G401 (cell line): ENCODE measurements around the gene DGCR8. TPM values are rescaled to one million over a fixed set of nuclear protein-coding genes. Genes with fewer than 3 reads are reported as not detected.

Experiments used
- DNase-seq: peaks from one replicate; pipeline ENCODE4 v3.0.0-alpha.2; 2015; ENCODE audit warnings: low spot score
- in situ Hi-C: cut with HindIII; loops from 2 replicates; pipeline ENCODE4 v1.10.0; 2016; ENCODE audit warnings: low sequenced_read_pairs, mixed read lengths
- total RNA-seq: library from RNA; depleted of rRNA; stranded (reverse); fragments of >200 nt; shearing (Covaris generic); gene quantifications from 2 replicates; pipeline ENCODE4 v1.2.3, GENCODE V29; 2014

Gene DGCR8
- total RNA-seq, 1 experiment from 2014 or later, result 22.0 TPM

DNA sequence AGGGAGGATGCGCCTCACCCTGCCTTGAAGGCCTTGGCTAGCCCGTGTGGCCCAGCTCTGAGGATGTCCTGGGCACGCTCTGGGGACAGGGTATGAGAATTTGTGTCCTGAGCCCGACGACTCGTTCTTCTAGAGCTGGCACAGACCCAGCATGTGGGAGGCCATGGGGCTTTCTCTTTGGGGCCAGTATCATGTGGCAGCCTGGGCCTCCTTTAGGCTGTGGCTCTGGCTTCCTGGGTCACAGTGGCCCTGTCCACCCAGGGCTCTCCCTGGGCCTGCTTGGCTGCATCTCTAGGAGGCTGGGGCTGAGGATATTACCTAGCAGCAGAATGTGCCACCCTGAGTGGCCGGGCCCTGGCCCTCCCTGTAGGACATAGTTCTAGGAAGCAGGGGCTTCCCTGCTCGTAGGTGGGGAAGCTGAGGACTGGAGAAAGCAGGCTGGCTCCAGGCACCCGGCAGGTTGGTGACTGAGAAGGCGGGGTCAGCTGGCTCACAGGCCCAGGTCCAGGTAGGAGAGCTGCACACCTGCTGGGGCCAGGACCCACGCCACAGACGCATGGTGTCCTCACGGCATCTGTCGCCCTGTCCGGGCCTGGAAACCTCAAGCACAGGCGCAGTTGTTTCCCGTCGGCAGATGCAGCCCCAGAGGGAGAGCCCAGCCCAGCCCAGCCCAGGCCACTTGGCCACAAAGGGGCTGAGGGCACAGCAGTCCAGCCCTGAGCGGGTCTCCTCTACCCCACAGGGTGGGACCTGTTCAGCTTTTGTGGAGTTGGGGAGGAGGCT lies 64.0 kb downstream of the DGCR8 start:
- peak; percentile 79 for DNase-seq
- in situ Hi-C loops, result no loop called here

DNA sequence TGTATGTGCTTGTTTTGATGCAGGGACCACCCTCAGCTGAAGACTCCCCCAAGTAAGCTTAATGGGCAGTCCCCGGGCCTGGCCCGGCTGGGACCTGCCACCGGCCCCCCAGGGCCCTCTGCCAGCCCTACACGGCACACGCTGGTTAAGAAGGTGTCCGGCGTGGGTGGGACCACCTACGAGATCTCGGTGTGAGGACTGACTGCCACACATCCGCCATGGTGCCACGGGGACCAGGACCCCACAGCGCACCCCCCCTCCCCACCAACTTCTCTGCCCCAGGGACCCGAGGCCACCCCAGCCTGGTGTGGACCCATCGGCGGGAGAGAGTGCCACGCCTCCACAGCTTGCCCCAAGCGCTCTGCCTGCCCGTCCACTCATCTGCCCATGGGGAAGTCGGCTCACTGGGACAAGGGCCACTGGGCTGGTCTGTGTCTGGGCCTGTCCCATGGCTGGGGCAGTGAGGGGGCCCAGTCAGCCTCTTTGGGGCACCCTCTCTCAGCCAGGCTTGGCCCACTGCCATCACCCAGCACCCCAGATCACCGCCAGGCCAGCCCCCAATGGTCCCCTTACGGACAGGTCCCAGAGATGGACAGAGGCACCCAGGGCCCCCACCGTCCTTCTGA lies 65.3 kb downstream of the DGCR8 start:
- in situ Hi-C loops, result no loop called here
- no peak for DNase-seq

- in situ Hi-C loops, result no loop called here
- no peak for DNase-seq
Observed at GRCh38 chr22:20145832-20146223, 65.8 kb downstream of the DGCR8 start.

DNA sequence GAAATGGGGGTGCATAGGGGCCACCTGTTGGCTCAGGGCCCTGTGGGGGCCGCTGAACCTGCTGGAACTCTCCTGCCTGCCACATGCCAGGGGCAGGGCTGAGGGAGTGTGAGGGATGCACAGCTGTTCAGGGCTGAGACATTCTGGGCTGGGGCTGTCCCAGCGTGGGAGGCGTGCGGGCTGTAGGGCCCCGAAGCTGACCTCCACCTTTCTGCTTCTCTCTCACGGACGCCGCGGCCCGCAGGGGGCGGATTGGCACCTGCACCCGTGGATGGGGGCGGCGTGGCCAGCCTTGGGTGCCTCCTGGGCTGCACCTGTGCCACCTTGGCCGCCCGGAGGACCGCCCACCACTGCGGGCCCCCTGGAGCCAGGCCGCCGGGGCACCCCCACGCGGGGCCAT lies 66.7 kb downstream of the DGCR8 start:
- in situ Hi-C loops, result no loop called here
- no peak for DNase-seq

- in situ Hi-C loops, result no loop called here
- no peak for DNase-seq
Observed at GRCh38 chr22:20147237-20147988, 67.4 kb downstream of the DGCR8 start.

DNA sequence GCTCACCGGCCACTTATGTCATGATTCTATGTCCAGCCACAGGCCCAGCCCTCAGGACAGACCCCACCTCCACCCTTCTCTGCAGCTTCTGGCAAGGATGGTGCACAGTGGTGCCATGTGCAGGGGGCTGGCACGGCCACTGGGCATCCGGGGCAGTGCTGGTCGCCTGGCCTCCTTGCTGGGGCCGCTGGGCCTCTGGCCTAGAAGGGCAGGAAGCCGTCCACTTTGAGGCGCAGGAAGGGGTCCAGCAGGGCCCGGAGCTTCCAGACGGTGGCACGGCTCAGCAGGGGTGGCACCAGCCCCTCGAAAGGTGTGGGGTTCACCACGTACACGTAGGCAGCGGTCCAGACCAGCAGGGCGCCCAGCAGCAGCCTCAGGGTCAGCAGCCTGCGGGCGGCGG lies 68.4 kb downstream of the DGCR8 start:
- DNase-seq, result no peak
- in situ Hi-C loops, result no loop called here

GRCh38 chr22:20149257-20150250 lies 69.5 kb downstream of the DGCR8 start:
- in situ Hi-C loops, result no loop called here
- DNase-seq, result no peak

DNA sequence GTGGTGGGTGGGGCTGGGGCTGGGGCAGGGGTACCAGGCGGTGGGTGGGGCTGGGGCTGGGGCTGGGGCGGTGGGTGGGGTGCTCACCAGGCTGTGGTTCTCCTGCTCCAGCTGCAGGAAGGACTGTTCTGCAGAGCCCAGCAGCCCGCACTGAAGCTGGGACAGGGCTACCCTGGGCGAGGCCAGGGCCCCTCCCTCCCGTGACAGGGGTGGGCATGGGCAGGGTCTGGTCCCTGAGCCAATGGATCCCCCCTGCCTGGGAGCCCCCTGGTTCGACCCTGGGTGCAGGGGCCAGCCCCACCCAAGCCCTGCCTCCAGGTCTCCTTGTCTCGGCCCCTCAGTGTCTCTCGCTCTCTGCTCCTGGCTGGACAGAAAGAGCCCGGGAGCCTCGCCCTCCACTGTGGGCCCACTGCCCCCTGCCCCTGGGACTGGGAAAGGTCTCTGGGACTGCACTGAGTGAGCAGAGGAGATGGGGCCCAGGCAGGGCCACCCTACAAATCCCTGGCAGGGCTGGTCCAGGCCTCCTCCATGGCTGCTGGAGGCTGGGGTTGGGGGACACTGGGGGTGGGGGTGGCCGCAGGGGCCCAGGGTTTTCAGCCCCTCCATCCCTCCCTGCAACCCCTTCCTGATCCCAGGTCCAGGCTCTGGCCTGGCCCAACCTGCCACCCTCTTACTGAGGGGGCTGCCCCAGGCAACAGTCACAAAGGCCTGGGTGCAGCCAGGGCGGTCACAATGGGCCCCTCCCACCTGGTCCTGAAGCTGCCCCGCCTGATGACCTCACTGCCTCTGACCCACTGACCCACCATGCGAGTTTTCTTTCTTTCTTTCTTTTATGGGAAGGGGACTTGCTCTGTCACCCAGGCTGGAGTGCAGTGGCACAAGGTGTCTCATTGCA lies 70.6 kb downstream of the DGCR8 start, which contains the start of gene CCDC188:
CCDC188 (minus strand) TSS at position 675 of the 895 bp plus-strand sequence; CDS start at position 606, 69 bp downstream.
- in situ Hi-C loops, result no loop called here
- no peak for DNase-seq

DNA sequence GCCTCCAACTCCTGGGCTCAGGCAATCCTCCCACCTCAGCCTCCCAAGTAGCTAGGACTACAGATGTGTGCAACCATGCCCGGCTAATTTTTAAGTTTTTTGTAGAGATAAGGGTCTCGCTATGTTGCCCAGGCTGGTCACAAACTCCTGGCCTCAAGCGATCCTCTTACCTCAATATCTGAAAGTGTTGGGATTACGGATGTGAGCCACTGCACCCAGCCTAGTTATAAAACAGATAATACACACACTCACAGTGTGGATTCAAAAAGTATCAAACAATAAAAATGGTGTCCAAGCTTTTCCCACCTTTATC lies 71.2 kb downstream of the DGCR8 start:
- in situ Hi-C loops, result no loop called here
- no peak for DNase-seq

- in situ Hi-C loops, result no loop called here
- no peak for DNase-seq
Observed at GRCh38 chr22:20152464-20152890, 72.4 kb downstream of the DGCR8 start.

- DNase-seq, result peak; percentile 56
Observed at GRCh38 chr22:20153945-20154344, 73.9 kb downstream of the DGCR8 start.

GRCh38 chr22:20154602-20155187 lies 74.7 kb downstream of the DGCR8 start:
- no peak for DNase-seq
- in situ Hi-C loops, result no loop called here

More at GRCh38 chr22:20153945-20154344, 73.9 kb downstream of the DGCR8 start:
- in situ Hi-C loops, result no loop called here

DNA sequence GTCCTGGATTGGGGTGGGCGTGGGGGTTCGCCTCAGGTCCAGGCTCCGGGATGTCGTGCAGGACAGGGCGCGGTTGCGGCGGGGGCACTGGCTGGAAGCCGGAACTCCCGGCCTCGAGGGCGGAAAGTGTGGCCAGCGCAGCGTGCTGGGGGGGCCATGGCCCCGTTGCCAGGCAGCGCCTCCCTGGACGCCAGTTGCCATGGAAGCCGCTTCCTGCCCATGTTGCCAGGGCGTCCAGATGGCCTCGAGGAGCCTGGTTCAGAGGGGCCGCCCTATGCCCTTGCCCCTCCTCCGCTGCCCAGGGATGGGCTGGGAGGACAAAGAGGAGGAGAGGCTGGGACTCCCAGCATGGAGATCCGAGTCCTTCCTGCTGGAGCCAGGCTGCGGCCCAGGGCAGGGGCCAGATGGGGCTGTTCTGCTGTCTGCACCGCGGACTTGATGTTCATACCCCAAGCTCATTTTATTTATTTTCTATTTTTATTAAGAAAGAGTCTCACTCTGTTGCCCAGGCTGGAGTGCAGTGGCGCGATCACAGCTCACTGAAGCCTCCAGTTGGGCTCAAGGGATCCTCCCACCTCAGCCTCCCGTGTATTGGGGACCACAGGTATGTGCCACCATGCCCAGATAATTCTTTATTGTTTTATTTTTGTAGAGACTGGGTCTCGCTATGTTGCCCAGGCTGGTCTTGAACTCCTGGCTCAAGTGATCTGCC lies 75.4 kb downstream of the DGCR8 start:
- in situ Hi-C loops, result no loop called here

DNA sequence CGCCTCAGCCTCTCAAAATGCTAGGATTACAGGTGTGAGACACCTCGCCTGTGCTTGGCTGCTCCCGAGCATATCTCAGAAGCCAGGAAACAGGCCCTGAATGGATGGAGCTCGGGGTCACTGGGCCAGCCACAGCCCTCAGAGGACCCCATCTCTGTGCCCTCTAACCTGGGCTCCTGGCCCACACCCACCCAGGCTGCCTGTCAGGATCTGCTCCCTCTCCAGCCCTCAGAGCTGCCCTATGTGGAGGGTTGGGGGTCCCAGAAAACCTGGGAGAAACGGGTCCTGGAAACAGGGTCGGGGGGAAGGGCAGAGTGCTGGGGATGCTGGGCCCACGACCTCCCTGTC lies 76.0 kb downstream of the DGCR8 start:
- no peak for DNase-seq
- in situ Hi-C loops, result no loop called here

More for the DNA sequence above, 75.4 kb downstream of the DGCR8 start:
- peak; percentile 89 for DNase-seq

DNA sequence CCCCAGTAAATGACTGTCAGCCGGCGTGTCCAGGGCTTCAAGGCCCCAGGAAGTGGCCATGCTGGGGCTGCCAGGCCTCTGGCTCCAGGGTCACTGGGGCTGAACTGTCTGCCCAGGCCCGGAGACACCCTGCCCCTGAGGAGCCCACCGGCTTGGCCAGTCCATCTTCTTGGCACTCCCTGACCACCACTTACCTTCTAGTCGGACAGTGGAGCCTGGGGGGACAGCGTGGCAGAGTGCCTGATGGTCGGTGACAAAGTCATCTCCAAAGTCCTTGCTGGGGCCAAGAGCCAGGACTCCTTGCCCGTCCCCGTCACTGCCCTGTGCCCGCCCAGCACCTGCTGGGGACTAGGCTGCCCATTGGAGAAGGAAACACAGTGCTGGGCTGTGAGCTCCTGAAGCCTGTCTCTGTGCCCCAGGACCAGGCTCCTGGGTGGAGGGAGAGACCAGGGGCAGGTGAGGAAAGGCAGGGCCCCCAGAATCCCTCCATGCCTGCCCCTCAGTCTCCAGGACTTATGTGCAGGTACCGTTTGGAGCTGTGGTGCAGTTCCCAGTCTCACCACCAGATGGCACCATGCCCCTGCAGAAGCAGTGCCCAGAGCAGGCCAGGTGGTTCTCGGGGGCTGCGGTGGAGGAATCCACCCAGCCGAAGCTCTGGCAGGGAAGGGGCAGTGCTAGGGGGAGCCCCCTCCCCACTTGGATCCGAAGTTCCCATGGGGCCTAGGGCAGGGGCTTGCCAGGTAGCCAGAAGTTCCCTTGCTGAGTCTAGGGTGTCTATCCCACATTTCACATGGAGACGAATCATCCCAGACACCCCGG lies 76.8 kb downstream of the DGCR8 start:
- in situ Hi-C loops, result no loop called here
- DNase-seq, result peak; percentile 92

- DNase-seq, result no peak
- in situ Hi-C loops, result no loop called here
Observed at GRCh38 chr22:20157430-20158183, 77.6 kb downstream of the DGCR8 start.
